Left colon (tissue), 2 donors: ENCODE data around the gene TAS1R2. TPM values are rescaled to one million over a fixed set of nuclear protein-coding genes. Genes with fewer than 3 reads are reported as not detected.
A peak's percentile ranks its signal among the peaks of the same experiment; 100 is the strongest.

Experiments used
- ATAC-seq: fragments of 200-7000 bp; cut with Tn5 transposase; one replicate; pipeline ENCODE4 v1.9.1; 2020; ENCODE audit warnings: mild to moderate bottlenecking, moderate library complexity
- DNase-seq, 2 donors: peaks; one replicate each; pipeline ENCODE4 v3.0.0-alpha.2; 2020
- intact Hi-C, 2 donors: fragments of 100-400 bp; cut with DNase I in 1 of 2; cut with micrococcal nuclease in 1 of 2; formaldehyde crosslinking; loops; one replicate each; pipeline versions ENCODE4 v1.11.2 to v1.14.0; 2022; cut with DNase I, micrococcal nuclease
- total RNA-seq, 2 donors: library from RNA; stranded (reverse); fragmentation: NEBNext Ultra II Directional; extraction: Animal tissue kit (Norgen Biotek cat#: 25700); gene quantifications; one replicate each; pipeline ENCODE4 v1.2.1, GENCODE V29; 2021
- donor health status: DM: no; HTN: no; CAD: no.
- donor health status: DM: yes; HTN: yes; CAD: no.

The TAS1R2 gene
- total RNA-seq, 2 donors from 2014 or later = not detected

GRCh38 chr1:18885311-18886002, 26.0 kb upstream of the TAS1R2 start:
- DNase-seq (no peak), ATAC-seq (no peak)
- intact Hi-C loops = no loop called here

GRCh38 chr1:18884727-18885126, 25.3 kb upstream of the TAS1R2 start:
- ATAC-seq (no peak), DNase-seq (no peak)
- intact Hi-C loops = no loop called here

- DNase-seq (no peak), ATAC-seq (no peak)
- intact Hi-C loops = no loop called here
Observed at GRCh38 chr1:18884419-18884717, 24.9 kb upstream of the TAS1R2 start.

- ATAC-seq = peak; percentile 74
- intact Hi-C loops = no loop called here
- peak; percentile 37 to 81 for DNase-seq
Observed at GRCh38 chr1:18883636-18884418, 24.4 kb upstream of the TAS1R2 start.

GRCh38 chr1:18883079-18883478, 23.6 kb upstream of the TAS1R2 start:
- no peak for DNase-seq
- intact Hi-C loops = no loop called here
- ATAC-seq = no peak

GRCh38 chr1:18882486-18882885, 23.0 kb upstream of the TAS1R2 start:
- ATAC-seq = no peak
- intact Hi-C loops = no loop called here
- DNase-seq = no peak

GRCh38 chr1:18881642-18882431, 22.4 kb upstream of the TAS1R2 start:
- ATAC-seq (no peak), DNase-seq (no peak)
- intact Hi-C loops = no loop called here

GRCh38 chr1:18881164-18881563, 21.7 kb upstream of the TAS1R2 start:
- intact Hi-C loops = no loop called here
- ATAC-seq = no peak
- no peak for DNase-seq

- ATAC-seq (no peak), DNase-seq (no peak)
- intact Hi-C loops = no loop called here
Observed at GRCh38 chr1:18880585-18880984, 21.1 kb upstream of the TAS1R2 start.

- no peak for ATAC-seq
- intact Hi-C loops = loop anchor here in 1 of 2 donors (10.0 kb wide), 1 partner anchor 285 kb away; no protein-coding TSS in a partner anchor
Observed at GRCh38 chr1:18879791-18880309, 20.4 kb upstream of the TAS1R2 start.

GRCh38 chr1:18879215-18879790, 19.8 kb upstream of the TAS1R2 start:
- intact Hi-C loops = loop anchor here in 1 of 2 donors (10.0 kb wide), 1 partner anchor 285 kb away; no protein-coding TSS in a partner anchor
- ATAC-seq = no peak

More at GRCh38 chr1:18879791-18880309, 20.4 kb upstream of the TAS1R2 start:
- no peak for DNase-seq

GRCh38 chr1:18878538-18879214, 19.2 kb upstream of the TAS1R2 start:
- DNase-seq (no peak), ATAC-seq (no peak)
- intact Hi-C loops = loop anchor here in 1 of 2 donors (10.0 kb wide), 1 partner anchor 284 kb away; no protein-coding TSS in a partner anchor

More at GRCh38 chr1:18879215-18879790, 19.8 kb upstream of the TAS1R2 start:
- DNase-seq = no peak

- intact Hi-C loops = loop anchor here in 1 of 2 donors (10.0 kb wide), 1 partner anchor 282 kb away; no protein-coding TSS in a partner anchor
- DNase-seq (no peak), ATAC-seq (no peak)
Observed at GRCh38 chr1:18877282-18877681, 17.8 kb upstream of the TAS1R2 start.

GRCh38 chr1:18876210-18876609, 16.8 kb upstream of the TAS1R2 start:
- DNase-seq (no peak), ATAC-seq (no peak)
- intact Hi-C loops = loop anchor here in 1 of 2 donors (10.0 kb wide), 1 partner anchor 281 kb away; no protein-coding TSS in a partner anchor

GRCh38 chr1:18875796-18876128, 16.3 kb upstream of the TAS1R2 start:
- DNase-seq (no peak), ATAC-seq (no peak)
- intact Hi-C loops = loop anchor here in 1 of 2 donors (10.0 kb wide), 1 partner anchor 281 kb away; no protein-coding TSS in a partner anchor

- peak; percentile 75 to 87 for DNase-seq
- peak; percentile 83 for ATAC-seq
- intact Hi-C loops = loop anchor here in 1 of 2 donors (10.0 kb wide), 1 partner anchor 280 kb away; no protein-coding TSS in a partner anchor
Observed at GRCh38 chr1:18875107-18875795, 15.8 kb upstream of the TAS1R2 start.

GRCh38 chr1:18874600-18874999, 15.1 kb upstream of the TAS1R2 start:
- intact Hi-C loops = loop anchor here in 1 of 2 donors (10.0 kb wide), 1 partner anchor 280 kb away; no protein-coding TSS in a partner anchor
- DNase-seq = peak; percentile 42 to 58
- ATAC-seq = peak; percentile 92
